ENCODE measurements around the gene PTPRN2.

PTPRN2 gene

GRCh38 chr7:158495786-158496185, 91.8 kb downstream of the PTPRN2 start:
- peak; percentile 63 for DNase-seq (ENCODE audit: low spot score)
- in situ Hi-C loops (cut with MboI; ENCODE audit: low sequenced_read_pairs, unreplicated experiment), result no loop called here

GRCh38 chr7:158495216-158495615, 92.4 kb downstream of the PTPRN2 start:
- no peak for TF ChIP-seq CTCF (IDR thresholded peaks at IDR 0.05; ENCODE audit: borderline replicate concordance, control extremely low read depth, extremely low read depth, insufficient read depth, missing control alignments)
- DNase-seq (ENCODE audit: low spot score), result no peak
- in situ Hi-C loops (cut with MboI; ENCODE audit: low sequenced_read_pairs, unreplicated experiment), result no loop called here

More at GRCh38 chr7:158495786-158496185, 91.8 kb downstream of the PTPRN2 start:
- TF ChIP-seq CTCF (IDR thresholded peaks at IDR 0.05; ENCODE audit: borderline replicate concordance, control extremely low read depth, extremely low read depth, insufficient read depth, missing control alignments), result peak; percentile 21

GRCh38 chr7:158494643-158495042, 93.0 kb downstream of the PTPRN2 start:
- no peak for DNase-seq (ENCODE audit: low spot score)
- in situ Hi-C loops (cut with MboI; ENCODE audit: low sequenced_read_pairs, unreplicated experiment), result no loop called here
- no peak for TF ChIP-seq CTCF (IDR thresholded peaks at IDR 0.05; ENCODE audit: borderline replicate concordance, control extremely low read depth, extremely low read depth, insufficient read depth, missing control alignments)

GRCh38 chr7:158494162-158494586, 93.4 kb downstream of the PTPRN2 start:
- peak; percentile 24 for TF ChIP-seq CTCF (IDR thresholded peaks at IDR 0.05; ENCODE audit: borderline replicate concordance, control extremely low read depth, extremely low read depth, insufficient read depth, missing control alignments)
- DNase-seq (ENCODE audit: low spot score), result peak; percentile 55
- in situ Hi-C loops (cut with MboI; ENCODE audit: low sequenced_read_pairs, unreplicated experiment), result no loop called here

DNA sequence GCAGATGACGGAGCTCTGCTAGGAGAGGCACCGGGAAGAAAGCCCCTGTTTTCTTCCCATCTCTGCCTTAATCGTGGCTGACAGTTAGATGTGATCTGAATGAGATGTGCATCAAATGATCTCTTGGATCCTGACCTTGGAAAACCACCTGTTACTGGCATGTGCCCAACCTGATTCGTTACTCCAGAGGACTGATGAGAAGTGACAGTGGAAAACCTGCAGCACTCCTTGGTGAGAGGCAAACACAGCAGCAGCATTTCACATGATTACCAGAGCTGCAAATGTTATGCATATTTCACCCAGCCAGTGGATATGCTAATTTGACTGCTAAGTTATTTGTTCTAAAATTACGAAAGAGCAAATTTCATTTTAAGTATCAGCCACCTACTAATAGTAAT, 95.3 kb downstream of the PTPRN2 start:
- TF ChIP-seq CTCF (IDR thresholded peaks at IDR 0.05; ENCODE audit: borderline replicate concordance, control extremely low read depth, extremely low read depth, insufficient read depth, missing control alignments), result no peak
- in situ Hi-C loops (cut with MboI; ENCODE audit: low sequenced_read_pairs, unreplicated experiment), result no loop called here
- DNase-seq (ENCODE audit: low spot score), result no peak

DNA sequence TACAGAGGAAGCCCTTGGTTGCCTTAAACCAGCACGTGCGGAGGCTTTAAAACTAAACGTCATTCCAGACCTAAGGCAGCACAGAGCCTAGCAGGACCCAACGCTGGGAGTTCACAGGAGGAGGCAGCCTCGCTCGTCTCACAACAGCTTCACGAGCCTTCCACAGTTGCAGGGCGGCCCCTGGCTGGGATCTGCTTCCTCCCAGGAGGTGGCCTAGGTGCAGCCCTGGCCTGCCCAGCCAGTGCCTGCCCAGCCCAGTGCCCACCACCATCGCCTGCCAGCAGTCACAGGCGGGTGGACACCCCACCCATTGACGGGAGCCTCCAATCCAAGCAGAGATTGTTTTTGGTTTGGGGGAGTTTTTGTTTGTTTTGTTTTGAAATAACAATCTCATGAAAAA, 96.5 kb downstream of the PTPRN2 start:
- no peak for TF ChIP-seq CTCF (IDR thresholded peaks at IDR 0.05; ENCODE audit: borderline replicate concordance, control extremely low read depth, extremely low read depth, insufficient read depth, missing control alignments)
- in situ Hi-C loops (cut with MboI; ENCODE audit: low sequenced_read_pairs, unreplicated experiment), result no loop called here
- no peak for DNase-seq (ENCODE audit: low spot score)
